ENCODE results near the gene PNMA8C. TPM values are rescaled to one million over a fixed set of nuclear protein-coding genes. Genes with fewer than 3 reads are reported as not detected.
A peak's percentile ranks its signal among the peaks of the same experiment; 100 is the strongest.
"Not testable (repeated sequence)": the region's sequence is repeated elsewhere in the genome, so short reads cannot be mapped to it uniquely, and the experiment has no call there.

PNMA8C gene
- total RNA-seq, 6 donors from 2014 or later: under 0.01 to 0.27 TPM; not detected in 4

GRCh38 chr19:46442808-46443450, 14.2 kb upstream of the PNMA8C start:
- ATAC-seq (ENCODE audit: low FRiP score in 2 of 2): no peak
- Histone ChIP-seq H3K4me3 (no peak overlapping the region), H3K27me3 (no peaks in the 10 kb centered on the region), H3K36me3 (no peaks in the 10 kb centered on the region), H3K9me3 (no peaks in the 10 kb centered on the region), H3K27ac (no peak overlapping the region), H3K4me1 (peaks cover 0 to 5% (median 4%) of the 10 kb centered on the region in 4 donors)
- no peak for TF ChIP-seq POLR2A (IDR thresholded peaks at IDR 0.05)
- TF ChIP-seq CTCF (IDR thresholded peaks at IDR 0.05): no peak
- TF ChIP-seq POLR2AphosphoS5 (IDR thresholded peaks at IDR 0.05): no peak
- no peak for TF ChIP-seq EP300 (IDR thresholded peaks at IDR 0.05)
- peak in 1 of 2 donors; percentile 22 for DNase-seq
- 51 to 62% methylated on average over 8 of the region's 8 CpGs for WGBS, 2 donors

- Histone ChIP-seq H3K36me3 (no peaks in the 10 kb centered on the region), H3K4me3 (no peak overlapping the region), H3K27me3 (no peaks in the 10 kb centered on the region), H3K9me3 (no peaks in the 10 kb centered on the region), H3K4me1 (peaks cover 0 to 5% (median 4%) of the 10 kb centered on the region in 4 donors), H3K27ac (no peak overlapping the region)
- no peak for TF ChIP-seq POLR2A (IDR thresholded peaks at IDR 0.05)
- no peak for TF ChIP-seq POLR2AphosphoS5 (IDR thresholded peaks at IDR 0.05)
- TF ChIP-seq CTCF (IDR thresholded peaks at IDR 0.05): no peak
- no peak for TF ChIP-seq EP300 (IDR thresholded peaks at IDR 0.05)
- DNase-seq (no peak), ATAC-seq (ENCODE audit: low FRiP score in 2 of 2) (no peak)
- 68 to 70% methylated on average over 1 of the region's 1 CpG for WGBS, 2 donors
Observed at GRCh38 chr19:46441866-46442265, 13.1 kb upstream of the PNMA8C start.

GRCh38 chr19:46435689-46436088, 7.0 kb upstream of the PNMA8C start:
- not testable (repeated sequence) for DNase-seq; H3K36me3 ChIP-seq; H3K4me3 ChIP-seq; H3K27me3 ChIP-seq; H3K4me1 ChIP-seq; ATAC-seq (ENCODE audit: low FRiP score in 2 of 2); H3K27ac ChIP-seq; H3K9me3 ChIP-seq
- WGBS, 2 donors: 93 to 96% methylated on average over 4 of the region's 4 CpGs

- Histone ChIP-seq H3K9me3 (no peaks in the 10 kb centered on the region), H3K4me1 (no peaks in the 10 kb centered on the region), H3K36me3 (no peaks in the 10 kb centered on the region), H3K27ac (no peak overlapping the region), H3K27me3 (no peaks in the 10 kb centered on the region), H3K4me3 (no peak overlapping the region)
- WGBS, 2 donors: 44 to 46% methylated on average over 6 of the region's 6 CpGs
- ATAC-seq (ENCODE audit: low FRiP score in 2 of 2): no peak
- DNase-seq: no peak
- TF ChIP-seq POLR2AphosphoS5 (IDR thresholded peaks at IDR 0.05): no peak
- no peak for TF ChIP-seq POLR2A (IDR thresholded peaks at IDR 0.05)
- no peak for TF ChIP-seq EP300 (IDR thresholded peaks at IDR 0.05)
- no peak for TF ChIP-seq CTCF (IDR thresholded peaks at IDR 0.05)
Observed at GRCh38 chr19:46435009-46435408, 6.3 kb upstream of the PNMA8C start.

- H3K27me3 ChIP-seq: not testable (repeated sequence)
Observed at GRCh38 chr19:46433470-46433869, 4.7 kb upstream of the PNMA8C start.

DNA sequence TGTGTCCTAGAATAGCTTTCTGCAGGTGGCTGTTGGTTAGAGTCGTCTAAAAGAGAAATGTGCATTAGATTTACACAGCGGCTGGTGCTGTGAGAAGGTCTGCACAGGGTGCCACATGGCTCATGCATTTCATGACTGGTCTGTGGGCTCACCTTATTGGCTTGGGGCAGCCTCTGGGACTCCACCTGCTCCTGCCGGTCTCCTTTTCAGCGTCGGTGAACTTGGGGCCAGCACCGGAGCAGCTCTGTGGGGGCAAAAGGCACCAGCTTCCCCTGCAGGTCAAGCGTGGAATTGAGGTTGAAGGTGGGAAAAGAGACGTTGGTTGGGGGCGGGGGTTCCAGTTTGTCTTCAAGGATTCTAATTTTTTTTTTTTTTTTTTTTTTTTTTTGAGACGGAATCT, 3.1 kb upstream of the PNMA8C start:
- WGBS, 2 donors: 33 to 37% methylated on average over 10 of the region's 10 CpGs
- H3K36me3 ChIP-seq: no peaks in the 10 kb centered on the region
- TF ChIP-seq EP300 (IDR thresholded peaks at IDR 0.05) (no peak), CTCF (IDR thresholded peaks at IDR 0.05) (peak in 1 of 6 experiments; percentile 13)
- H3K4me1 ChIP-seq: peaks cover 0 to 13% (median 6%) of the 10 kb centered on the region in 4 donors
- H3K27me3 ChIP-seq: peaks cover 0 to 3% (median 0%) of the 10 kb centered on the region in 4 donors
- ATAC-seq (ENCODE audit: low FRiP score in 2 of 2): no peak
- no peak for DNase-seq
- no peaks in the 10 kb centered on the region for H3K9me3 ChIP-seq
- H3K4me3 ChIP-seq: no peak overlapping the region
- H3K27ac ChIP-seq: no peak overlapping the region

More at GRCh38 chr19:46433470-46433869, 4.7 kb upstream of the PNMA8C start:
- 72 to 76% methylated on average over 7 of the region's 7 CpGs for WGBS, 2 donors
- DNase-seq; H3K4me1 ChIP-seq; H3K9me3 ChIP-seq; H3K4me3 ChIP-seq; H3K36me3 ChIP-seq; H3K27ac ChIP-seq; ATAC-seq (ENCODE audit: low FRiP score in 2 of 2): not testable (repeated sequence)
